ENCODE results near the gene LCP2. TPM values are rescaled to one million over a fixed set of nuclear protein-coding genes. Genes with fewer than 3 reads are reported as not detected.

LCP2 gene
- total and polyA plus RNA-seq, 2 of the 4 experiments (the other 2 are of a cell fraction) = not detected

DNA sequence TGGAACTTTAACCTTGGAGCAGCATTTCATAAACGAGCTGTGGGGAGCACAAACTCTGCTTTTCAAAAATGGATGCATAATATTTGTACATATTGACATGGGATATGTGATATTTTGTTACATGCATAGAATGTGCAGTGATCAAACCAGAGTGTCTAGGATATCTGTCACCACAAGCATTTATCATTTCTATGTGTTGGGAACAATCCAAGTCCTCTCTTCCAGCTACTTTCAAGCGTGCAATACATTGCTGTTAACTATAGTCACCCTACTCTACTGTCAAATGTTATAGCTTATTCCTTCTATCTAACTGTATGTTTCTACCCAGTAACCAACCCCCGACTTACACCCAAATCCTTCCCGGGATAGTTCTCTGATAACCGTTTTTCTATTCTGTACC, 79.7 kb downstream of the LCP2 start:
- Histone ChIP-seq H2AK5ac (ENCODE audit: low read depth, low read length) (no peak overlapping the region), H3K4me3 (ENCODE audit: insufficient read depth, low read depth, low read length) (no peak overlapping the region), H4K8ac (ENCODE audit: low read depth in 2 of 2, low read length in 2 of 2) (no peak overlapping the region), H2BK120ac (ENCODE audit: low read depth, low read length) (no peak overlapping the region), H2BK20ac (ENCODE audit: low read depth, low read length) (no peak overlapping the region), H3K27me3 (ENCODE audit: control insufficient read depth, insufficient read depth, low read length) (no peaks in the 10 kb centered on the region), H3K23ac (ENCODE audit: low read depth, low read length) (no peak overlapping the region), H3K4me1 (ENCODE audit: control insufficient read depth, insufficient read depth, low read length) (no peaks in the 10 kb centered on the region), H3K56ac (ENCODE audit: extremely low read depth, insufficient read depth, low read length) (no peak overlapping the region), H4K5ac (ENCODE audit: low read depth, low read length) (no peak overlapping the region), H3K14ac (replicated peaks; ENCODE audit: low read depth, low read length) (no peak overlapping the region), H3K4me2 (ENCODE audit: low read depth, low read length) (no peak overlapping the region), H3K79me1 (ENCODE audit: low read depth in 1 of 2, low read length in 2 of 2) (no peaks in the 10 kb centered on the region), H3K4ac (ENCODE audit: low read depth, low read length) (no peak overlapping the region), H4K20me1 (ENCODE audit: insufficient read depth, low read length) (no peaks in the 10 kb centered on the region), H3K18ac (ENCODE audit: low read depth, low read length) (no peak overlapping the region), H3K9me1 (ENCODE audit: insufficient read depth, low read length) (no peaks in the 10 kb centered on the region), H2BK15ac (ENCODE audit: low read depth, low read length) (no peak overlapping the region), H3K27ac (ENCODE audit: insufficient read depth, low read length) (no peak overlapping the region), H3K36me3 (ENCODE audit: control insufficient read depth, insufficient read depth, low read length) (no peaks in the 10 kb centered on the region), H4K91ac (ENCODE audit: insufficient read depth, low read depth, low read length) (no peak overlapping the region), H2BK5ac (ENCODE audit: low read depth, low read length, poor library complexity, severe bottlenecking) (no peak overlapping the region), H3K9ac (ENCODE audit: low read depth, low read length) (no peak overlapping the region), H2AFZ (replicated peaks; ENCODE audit: low read length, poor library complexity) (no peak overlapping the region), H2AK9ac (replicated peaks; ENCODE audit: low read depth, low read length, poor library complexity) (no peak overlapping the region), H3K9me3 (ENCODE audit: control insufficient read depth, insufficient read depth, low read length) (no peaks in the 10 kb centered on the region)
- in situ Hi-C loops (cut with MboI; ENCODE audit: low sequenced_read_pairs) = no loop called here
- ChIA-PET POLR2A (ENCODE audit: unreplicated experiment) (no interaction called here), CTCF (no interaction called here)
- DNase-seq = no peak
- TF ChIP-seq, protein P1, sequence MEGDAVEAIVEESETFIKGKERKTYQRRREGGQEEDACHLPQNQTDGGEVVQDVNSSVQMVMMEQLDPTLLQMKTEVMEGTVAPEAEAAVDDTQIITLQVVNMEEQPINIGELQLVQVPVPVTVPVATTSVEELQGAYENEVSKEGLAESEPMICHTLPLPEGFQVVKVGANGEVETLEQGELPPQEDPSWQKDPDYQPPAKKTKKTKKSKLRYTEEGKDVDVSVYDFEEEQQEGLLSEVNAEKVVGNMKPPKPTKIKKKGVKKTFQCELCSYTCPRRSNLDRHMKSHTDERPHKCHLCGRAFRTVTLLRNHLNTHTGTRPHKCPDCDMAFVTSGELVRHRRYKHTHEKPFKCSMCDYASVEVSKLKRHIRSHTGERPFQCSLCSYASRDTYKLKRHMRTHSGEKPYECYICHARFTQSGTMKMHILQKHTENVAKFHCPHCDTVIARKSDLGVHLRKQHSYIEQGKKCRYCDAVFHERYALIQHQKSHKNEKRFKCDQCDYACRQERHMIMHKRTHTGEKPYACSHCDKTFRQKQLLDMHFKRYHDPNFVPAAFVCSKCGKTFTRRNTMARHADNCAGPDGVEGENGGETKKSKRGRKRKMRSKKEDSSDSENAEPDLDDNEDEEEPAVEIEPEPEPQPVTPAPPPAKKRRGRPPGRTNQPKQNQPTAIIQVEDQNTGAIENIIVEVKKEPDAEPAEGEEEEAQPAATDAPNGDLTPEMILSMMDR (conservative IDR thresholded peaks at IDR 0.05; ENCODE audit: low read depth, low read length) = no peak
- TF ChIP-seq RAD21 (IDR thresholded peaks at IDR 0.05; ENCODE audit: low read length) (no peak), MAFK (IDR thresholded peaks at IDR 0.05; ENCODE audit: low read depth, low read length) (no peak), FOS (IDR thresholded peaks at IDR 0.05; ENCODE audit: low read depth, low read length) (no peak), RFX5 (IDR thresholded peaks at IDR 0.05; ENCODE audit: low read depth, low read length) (no peak)
- TF ChIP-seq, protein P2, sequence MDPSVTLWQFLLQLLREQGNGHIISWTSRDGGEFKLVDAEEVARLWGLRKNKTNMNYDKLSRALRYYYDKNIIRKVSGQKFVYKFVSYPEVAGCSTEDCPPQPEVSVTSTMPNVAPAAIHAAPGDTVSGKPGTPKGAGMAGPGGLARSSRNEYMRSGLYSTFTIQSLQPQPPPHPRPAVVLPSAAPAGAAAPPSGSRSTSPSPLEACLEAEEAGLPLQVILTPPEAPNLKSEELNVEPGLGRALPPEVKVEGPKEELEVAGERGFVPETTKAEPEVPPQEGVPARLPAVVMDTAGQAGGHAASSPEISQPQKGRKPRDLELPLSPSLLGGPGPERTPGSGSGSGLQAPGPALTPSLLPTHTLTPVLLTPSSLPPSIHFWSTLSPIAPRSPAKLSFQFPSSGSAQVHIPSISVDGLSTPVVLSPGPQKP (IDR thresholded peaks at IDR 0.05; ENCODE audit: borderline replicate concordance, low read depth, low read length) = no peak
- intact Hi-C loops (cut with micrococcal nuclease) = no loop called here
- no peak for ATAC-seq (ENCODE audit: low read depth)
- dilution Hi-C loops (cut with HindIII; ENCODE audit: low sequenced_read_pairs, unreplicated experiment) = no loop called here
- 80% methylated on average over 2 of the region's 5 CpGs; no CpG with 5 or more reads in 1 of the 2 experiments for WGBS, 2 experiments (ENCODE audit: extremely low coverage in 2 of 2, insufficient read length in 1 of 2)
- no TSS peak for BruUV-seq (replicated peaks)
